BE2C (cell line): Measurements from ENCODE around the gene RXRB.

Experiments used
- DNase-seq: peaks from one replicate; pipeline ENCODE4 v3.0.0-alpha.2; 2020
- H3K27me3 ChIP-seq: fragments of 250-450 bp; sonication (Bioruptor Pico); 2 replicates; pipeline ENCODE4 v1.5.1; 2020; ENCODE audit warnings: mild to moderate bottlenecking
- H3K36me3 ChIP-seq: fragments of 250-450 bp; sonication (Bioruptor Pico); 2 replicates; pipeline ENCODE4 v1.5.1; 2020; ENCODE audit warnings: mild to moderate bottlenecking
- H3K4me1 ChIP-seq: fragments of 250-450 bp; sonication (Bioruptor Pico); 2 replicates; pipeline ENCODE4 v1.5.1; 2020
- H3K4me3 ChIP-seq: 2 replicates; pipeline ENCODE4 v1.5.1; 2011; ENCODE audit warnings: low read depth, low read length
- H3K9me3 ChIP-seq: fragments of 250-450 bp; sonication (Bioruptor Pico); 2 replicates; pipeline ENCODE4 v1.5.1; 2020
- CTCF ChIP-seq: IDR thresholded peaks from 2 replicates; pipeline ENCODE4 v1.5.1; 2012; ENCODE audit warnings: mild to moderate bottlenecking, low read depth, low read length

RXRB gene

DNA sequence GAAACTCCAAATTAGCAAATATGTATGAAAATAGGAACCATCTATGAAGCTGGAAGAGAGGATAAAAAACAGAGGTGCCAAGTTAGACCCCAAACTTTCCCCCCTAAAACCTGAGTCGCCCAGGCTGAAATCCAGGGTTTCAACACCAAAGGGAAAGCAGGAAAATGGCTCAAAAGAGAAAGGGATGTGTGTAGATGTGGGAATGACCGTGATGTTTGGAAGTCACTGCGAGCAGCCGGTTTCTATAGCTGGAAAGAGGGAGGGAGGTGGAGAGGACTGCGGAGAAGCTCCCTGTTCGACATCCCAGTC, 12.3 kb upstream of the RXRB start:
- Histone ChIP-seq H3K9me3 (no peaks in the 10 kb centered on the region), H3K4me3 (peak overlapping the region; percentile 37), H3K27me3 (peaks cover 18% of the 10 kb centered on the region), H3K36me3 (no peaks in the 10 kb centered on the region), H3K4me1 (no peaks in the 10 kb centered on the region)
- DNase-seq: no peak
- TF ChIP-seq CTCF: no peak

DNA sequence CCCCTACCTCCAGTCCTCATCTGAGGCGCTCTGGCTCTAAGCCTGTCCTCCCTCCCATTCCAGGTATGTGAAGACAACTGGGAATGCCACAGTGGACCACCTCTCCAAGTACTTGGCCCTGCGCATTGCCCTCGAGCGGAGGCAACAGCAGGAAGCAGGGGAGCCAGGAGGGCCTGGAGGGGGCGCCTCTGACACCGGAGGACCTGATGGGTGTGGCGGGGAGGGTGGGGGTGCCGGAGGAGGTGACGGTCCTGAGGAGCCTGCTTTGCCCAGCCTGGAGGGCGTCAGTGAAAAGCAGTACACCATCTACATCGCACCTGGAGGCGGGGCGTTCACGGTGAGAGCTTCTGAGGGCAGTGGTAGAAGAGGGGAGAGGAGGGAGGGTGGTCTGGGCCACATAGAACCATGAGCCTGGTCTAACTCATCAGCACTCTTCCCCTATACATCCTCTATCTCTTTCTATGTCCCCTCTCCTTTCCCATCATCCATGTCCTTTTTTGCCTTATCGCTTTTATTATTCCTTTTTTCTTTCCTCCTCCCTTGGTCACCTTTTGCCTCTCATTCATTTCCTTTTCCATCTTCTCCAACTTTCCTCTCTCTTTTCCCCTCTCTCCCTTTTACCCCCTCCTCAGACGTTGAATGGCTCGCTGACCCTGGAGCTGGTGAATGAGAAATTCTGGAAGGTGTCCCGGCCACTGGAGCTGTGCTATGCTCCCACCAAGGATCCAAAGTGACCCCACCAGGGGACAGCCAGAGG, 11.4 kb upstream of the RXRB start:
- Histone ChIP-seq H3K27me3 (peaks cover 18% of the 10 kb centered on the region), H3K4me3 (no peak overlapping the region), H3K4me1 (no peaks in the 10 kb centered on the region), H3K9me3 (no peaks in the 10 kb centered on the region), H3K36me3 (no peaks in the 10 kb centered on the region)
- no peak for TF ChIP-seq CTCF
- DNase-seq: no peak

GRCh38 chr6:33211136-33211535, 10.7 kb upstream of the RXRB start:
- Histone ChIP-seq H3K36me3 (no peaks in the 10 kb centered on the region), H3K4me1 (no peaks in the 10 kb centered on the region), H3K9me3 (no peaks in the 10 kb centered on the region), H3K27me3 (peaks cover 18% of the 10 kb centered on the region), H3K4me3 (no peak overlapping the region)
- TF ChIP-seq CTCF: no peak
- DNase-seq: no peak

DNA sequence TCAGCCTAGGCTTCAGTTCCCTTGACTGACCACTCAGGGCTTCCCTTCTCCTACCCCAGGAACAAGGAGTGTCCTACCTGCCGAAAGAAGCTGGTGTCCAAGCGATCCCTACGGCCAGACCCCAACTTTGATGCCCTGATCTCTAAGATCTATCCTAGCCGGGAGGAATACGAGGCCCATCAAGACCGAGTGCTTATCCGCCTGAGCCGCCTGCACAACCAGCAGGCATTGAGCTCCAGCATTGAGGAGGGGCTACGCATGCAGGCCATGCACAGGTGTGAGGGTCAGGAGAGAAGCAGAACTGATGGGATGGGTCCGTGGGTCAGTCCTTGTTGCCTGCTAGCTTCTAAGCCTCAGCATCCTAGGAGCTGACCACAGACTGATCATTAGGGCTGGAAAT, 9.4 kb upstream of the RXRB start:
- peaks cover 18% of the 10 kb centered on the region for H3K27me3 ChIP-seq
- TF ChIP-seq CTCF: no peak
- DNase-seq: no peak
- no peaks in the 10 kb centered on the region for H3K36me3 ChIP-seq
- H3K9me3 ChIP-seq: no peaks in the 10 kb centered on the region
- H3K4me3 ChIP-seq: no peak overlapping the region
- H3K4me1 ChIP-seq: no peaks in the 10 kb centered on the region; the same call in 1 of the 2 replicates

GRCh38 chr6:33208091-33208967, 7.9 kb upstream of the RXRB start, which contains the start of gene RING1:
Gene RING1, plus strand, starts transcription at chr6:33208500. Its CDS starts 323 bp downstream, at chr6:33208823.
- H3K4me1 ChIP-seq: no peaks in the 10 kb centered on the region; the same call in 1 of the 2 replicates
- peaks cover 5% of the 10 kb centered on the region for H3K27me3 ChIP-seq

More at GRCh38 chr6:33208091-33208967, 7.9 kb upstream of the RXRB start, which contains the start of gene RING1:
- Histone ChIP-seq H3K9me3 (no peaks in the 10 kb centered on the region), H3K36me3 (peaks cover 8% of the 10 kb centered on the region), H3K4me3 (peak within 1 kb of the TSS; percentile 94)
- TF ChIP-seq CTCF: no peak
- peak; percentile 79 for DNase-seq
